Kidney (tissue), 14 donors: ENCODE results near the gene SEMA3F. TPM values are rescaled to one million over a fixed set of nuclear protein-coding genes. Genes with fewer than 3 reads are reported as not detected.

ENCODE experiments used
- DNase-seq, 5 donors: peaks; one replicate each; pipeline ENCODE4 v3.0.0-alpha.2; 2013 to 2020
- FAIRE-seq: peaks from 2 replicates; lab custom pipeline; 2012; peaks lifted over from hg19 to GRCh38; lab: Jason Lieb, UNC
- H3K27ac ChIP-seq, 2 donors: one replicate each; pipeline ENCODE4 v1.7.0; 2013; ENCODE audit warnings: low read depth in 2 of 2, low read length in 2 of 2, inconsistent platforms in 1 of 2
- H3K27me3 ChIP-seq: one replicate; pipeline ENCODE4 v1.7.1; 2013; ENCODE audit warnings: low read length, inconsistent platforms; ENCODE audit not compliant: control insufficient read depth, insufficient read depth
- H3K36me3 ChIP-seq, 3 donors: one replicate each; pipeline versions ENCODE4 v1.7.0 to v1.7.1; 2013; ENCODE audit warnings: low read length in 3 of 3, control low read depth in 1 of 3, inconsistent platforms in 1 of 3; ENCODE audit not compliant: insufficient read depth in 3 of 3, control insufficient read depth in 2 of 3
- H3K4me1 ChIP-seq, 3 donors: one replicate each; pipeline versions ENCODE4 v1.7.0 to v1.7.1; 2013; ENCODE audit warnings: low read length in 3 of 3, inconsistent platforms in 1 of 3, low read depth in 1 of 3; ENCODE audit not compliant: control insufficient read depth in 2 of 3, insufficient read depth in 2 of 3
- H3K4me3 ChIP-seq, 3 donors: one replicate each; pipeline versions ENCODE4 v1.7.0 to v1.8.1; 2013; ENCODE audit warnings: low read length in 3 of 3, control low read depth in 1 of 3, inconsistent platforms in 1 of 3
- H3K9ac ChIP-seq, 3 donors: one replicate each; pipeline versions ENCODE4 v1.7.0 to v1.7.1; 2013; ENCODE audit warnings: low read length in 3 of 3, control low read depth in 1 of 3, inconsistent platforms in 1 of 3
- H3K9me3 ChIP-seq, 3 donors: one replicate each; pipeline versions ENCODE4 v1.7.0 to v1.7.1; 2013; ENCODE audit warnings: low read length in 3 of 3, control low read depth in 1 of 3, inconsistent platforms in 1 of 3; ENCODE audit not compliant: control insufficient read depth in 2 of 3, insufficient read depth in 1 of 3
- intact Hi-C: fragments of 100-400 bp; cut with DNase I; formaldehyde crosslinking; loops from one replicate; pipeline ENCODE4 v1.11.1; 2022
- polyA plus RNA-seq: library from polyadenylated mRNA; stranded (reverse); fragments of 350-450 nt; fragmentation: Illumina TruSeq; extraction: RNeasy Lipid Tissue Mini Kit (QIAGEN cat#74804); gene quantifications from one replicate; pipeline ENCODE4 v1.2.3, GENCODE V29; 2014; ENCODE audit warnings: low read depth, low replicate concordance; ENCODE audit not compliant: insufficient read depth
- total RNA-seq: library from RNA; stranded (reverse); fragmentation: NEBNext Ultra II Directional; extraction: Animal tissue kit (Norgen Biotek cat#: 25700); gene quantifications from one replicate; pipeline ENCODE4 v1.2.1, GENCODE V29; 2021
- TF ChIP-seq, protein P1 (sequence below): IDR thresholded peaks from 3 replicates; pipeline ENCODE4 v1.5.1; 2012; ENCODE audit warnings: mild to moderate bottlenecking, moderate library complexity, borderline replicate concordance; ENCODE audit not compliant: insufficient read depth; ENCODE audit errors: extremely low read depth
- donor health status: control.
- donor health status: control.
- donor health status: control.
- donor health status: control.
- donor health status: control.
- donor health status: DM: yes; HTN: yes; CAD: no.
- donor health status: Normal renal cell carcinoma (clear cell type).

Gene SEMA3F
- total and polyA plus RNA-seq, 2 donors from 2014 or later = 36.7 to 39.9 TPM

DNA sequence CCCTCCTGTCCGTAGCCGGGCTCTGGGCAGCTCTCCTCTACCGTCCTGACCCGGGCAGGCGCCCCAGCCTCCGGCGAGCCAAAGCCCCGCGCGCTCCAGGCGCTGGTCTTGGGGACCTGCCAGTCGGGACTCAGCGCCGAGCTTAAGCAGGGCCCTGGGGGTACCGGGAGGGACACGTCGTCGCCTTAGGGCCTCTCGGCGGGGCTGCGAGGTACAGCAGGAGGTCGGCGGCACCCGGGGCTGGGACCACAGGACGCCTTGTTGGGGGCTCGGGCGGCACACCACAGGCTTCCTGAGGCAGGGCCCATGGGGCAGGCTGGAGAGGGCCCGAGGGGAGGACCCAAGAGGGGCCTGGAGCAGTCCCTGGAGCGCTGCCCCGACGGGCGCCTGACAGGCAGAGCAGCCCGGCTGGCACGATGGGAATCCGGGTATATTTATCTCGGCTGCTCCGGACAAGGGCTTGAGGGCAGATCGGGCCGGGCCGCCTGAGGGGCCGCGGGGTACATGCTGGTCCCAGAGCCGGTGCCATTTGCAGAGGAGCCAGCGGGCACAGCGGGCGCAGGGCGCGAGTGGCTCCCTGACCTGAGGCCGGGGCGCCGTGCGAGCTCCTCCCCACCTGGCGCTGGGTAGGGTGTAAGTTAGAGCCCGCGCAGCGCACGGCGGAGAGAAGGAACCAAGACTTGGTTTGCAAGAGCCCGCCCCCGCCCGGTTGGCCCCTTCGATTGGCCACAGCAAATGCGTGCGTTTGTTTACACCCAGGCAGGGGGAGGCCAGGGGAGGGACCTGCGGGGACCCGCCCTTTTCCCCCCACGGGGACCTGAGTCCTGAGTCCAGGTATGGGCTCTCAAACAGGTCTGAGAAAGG, 50.5 kb downstream of the SEMA3F start:
- H3K4me1 ChIP-seq = peaks cover 0 to 20% (median 0%) of the 10 kb centered on the region in 3 donors
- H3K9me3 ChIP-seq = no peaks in the 10 kb centered on the region
- H3K27ac ChIP-seq = no peak overlapping the region
- TF ChIP-seq, protein P1, sequence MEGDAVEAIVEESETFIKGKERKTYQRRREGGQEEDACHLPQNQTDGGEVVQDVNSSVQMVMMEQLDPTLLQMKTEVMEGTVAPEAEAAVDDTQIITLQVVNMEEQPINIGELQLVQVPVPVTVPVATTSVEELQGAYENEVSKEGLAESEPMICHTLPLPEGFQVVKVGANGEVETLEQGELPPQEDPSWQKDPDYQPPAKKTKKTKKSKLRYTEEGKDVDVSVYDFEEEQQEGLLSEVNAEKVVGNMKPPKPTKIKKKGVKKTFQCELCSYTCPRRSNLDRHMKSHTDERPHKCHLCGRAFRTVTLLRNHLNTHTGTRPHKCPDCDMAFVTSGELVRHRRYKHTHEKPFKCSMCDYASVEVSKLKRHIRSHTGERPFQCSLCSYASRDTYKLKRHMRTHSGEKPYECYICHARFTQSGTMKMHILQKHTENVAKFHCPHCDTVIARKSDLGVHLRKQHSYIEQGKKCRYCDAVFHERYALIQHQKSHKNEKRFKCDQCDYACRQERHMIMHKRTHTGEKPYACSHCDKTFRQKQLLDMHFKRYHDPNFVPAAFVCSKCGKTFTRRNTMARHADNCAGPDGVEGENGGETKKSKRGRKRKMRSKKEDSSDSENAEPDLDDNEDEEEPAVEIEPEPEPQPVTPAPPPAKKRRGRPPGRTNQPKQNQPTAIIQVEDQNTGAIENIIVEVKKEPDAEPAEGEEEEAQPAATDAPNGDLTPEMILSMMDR = no peak
- H3K4me3 ChIP-seq = peak overlapping the region; percentile 3 to 59 (median 36)
- H3K9ac ChIP-seq = no peak overlapping the region
- H3K36me3 ChIP-seq = no peaks in the 10 kb centered on the region
- intact Hi-C loops = no loop called here
- FAIRE-seq = no peak
- H3K27me3 ChIP-seq = no peaks in the 10 kb centered on the region
- peak in 2 of 5 donors; percentile 62 to 66 for DNase-seq

DNA sequence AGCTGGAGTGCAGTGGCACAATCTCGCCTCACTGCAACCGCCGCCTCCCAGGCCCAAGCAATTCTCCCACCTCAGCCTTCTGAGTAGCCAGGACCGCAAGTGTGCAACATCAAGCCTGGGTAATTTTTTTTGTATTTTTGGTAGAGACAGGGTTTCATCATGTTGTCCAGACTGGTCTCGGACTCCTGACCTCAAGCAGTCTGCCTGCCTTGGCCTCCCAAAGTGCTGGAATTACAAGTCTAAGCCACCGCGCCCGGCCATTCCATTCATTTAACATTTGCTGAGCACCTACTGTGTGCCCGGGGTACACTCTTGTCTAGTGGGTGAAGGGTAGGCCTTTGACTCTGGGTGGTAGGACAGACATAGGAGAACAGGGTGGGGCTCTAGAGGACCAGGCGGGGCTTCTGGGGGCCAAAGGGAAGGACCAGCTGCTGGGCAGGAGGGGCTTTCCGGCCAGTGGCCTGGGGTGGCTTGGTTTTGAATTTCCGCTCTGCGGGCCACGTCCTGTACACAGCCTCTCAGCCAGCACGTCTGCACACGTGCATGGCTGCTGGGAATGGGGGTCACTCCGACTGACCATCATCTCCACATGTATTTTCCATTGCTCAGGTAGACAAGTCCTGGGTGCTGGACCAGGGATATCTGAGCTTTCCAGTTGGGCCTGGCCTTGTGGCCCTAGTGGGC, 52.4 kb downstream of the SEMA3F start:
- no peak overlapping the region for H3K27ac ChIP-seq
- H3K4me1 ChIP-seq = peaks cover 0 to 11% (median 0%) of the 10 kb centered on the region in 3 donors
- H3K27me3 ChIP-seq = no peaks in the 10 kb centered on the region
- FAIRE-seq (no peak), DNase-seq (no peak)
- no peak overlapping the region for H3K4me3 ChIP-seq
- no peaks in the 10 kb centered on the region for H3K9me3 ChIP-seq
- TF ChIP-seq, protein P1 = no peak
- H3K36me3 ChIP-seq = no peaks in the 10 kb centered on the region
- intact Hi-C loops = no loop called here
- no peak overlapping the region for H3K9ac ChIP-seq

DNA sequence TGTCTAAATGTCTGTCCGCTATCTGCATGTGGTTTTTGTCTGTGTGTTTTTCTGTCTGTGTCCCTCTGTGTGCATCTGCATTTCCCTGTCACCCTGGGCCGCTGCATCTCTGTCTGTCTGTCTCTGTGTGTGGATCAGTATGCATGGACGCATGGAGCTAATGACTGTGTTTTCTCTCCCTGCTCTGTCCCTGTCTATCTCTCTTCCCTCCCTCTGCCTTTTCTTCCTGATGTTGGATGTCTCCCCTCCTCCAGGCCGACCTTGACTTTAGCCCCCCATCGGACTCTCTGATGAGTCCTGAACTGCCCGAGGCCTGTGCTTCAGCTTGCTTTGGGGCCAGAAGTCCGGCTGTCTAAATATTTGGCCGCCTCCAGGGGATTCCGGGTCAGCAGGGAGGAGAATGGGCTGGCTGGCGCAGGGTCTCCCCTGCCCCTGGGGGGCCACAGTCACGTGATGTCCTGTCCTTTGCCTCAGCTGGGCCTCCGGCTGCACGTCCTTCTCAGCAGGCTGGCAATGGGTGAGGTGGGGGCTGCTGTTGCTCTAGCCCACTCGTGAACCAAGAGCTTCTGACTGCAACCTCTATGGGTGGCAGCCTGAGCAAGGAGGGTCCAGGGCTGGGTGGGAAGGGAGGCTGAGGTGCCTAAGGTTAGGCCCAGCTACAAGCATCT, 53.7 kb downstream of the SEMA3F start:
- intact Hi-C loops = no loop called here
- TF ChIP-seq, protein P1 = no peak
- DNase-seq (no peak), FAIRE-seq (no peak)
- Histone ChIP-seq H3K4me1 (peaks cover 0 to 7% (median 0%) of the 10 kb centered on the region in 3 donors), H3K27ac (no peak overlapping the region), H3K4me3 (no peak overlapping the region), H3K9me3 (no peaks in the 10 kb centered on the region), H3K27me3 (no peaks in the 10 kb centered on the region), H3K36me3 (no peaks in the 10 kb centered on the region), H3K9ac (no peak overlapping the region)
